Thoracic aorta (tissue), 2 donors: Measurements from ENCODE around the gene F11. TPM values are rescaled to one million over a fixed set of nuclear protein-coding genes. Genes with fewer than 3 reads are reported as not detected.

Experiments
- ATAC-seq: fragments of 150-250 bp; one replicate; pipeline ENCODE4 v1.8.0; 2017; ENCODE audit warnings: low read depth; ENCODE audit not compliant: insufficient number of reproducible peaks, low FRiP score
- DNase-seq: peaks from one replicate; pipeline ENCODE4 v3.0.0-alpha.2; 2020; ENCODE audit warnings: low spot score
- H3K27ac ChIP-seq, 2 donors: fragments of 200-600 bp; sonication (generic); 1 replicate in 1 of 2; 2 replicates in 1 of 2; pipeline ENCODE4 v1.5.1; 2016; ENCODE audit warnings: mild to moderate bottlenecking in 2 of 2, moderate library complexity in 2 of 2
- H3K27me3 ChIP-seq: fragments of 200-600 bp; sonication (generic); replicated peaks from 2 replicates; pipeline ENCODE4 v1.6.0; 2016; ENCODE audit warnings: mild to moderate bottlenecking; ENCODE audit not compliant: insufficient read depth
- H3K36me3 ChIP-seq: fragments of 200-600 bp; sonication (generic); one replicate; pipeline ENCODE4 v1.5.1; 2016
- H3K4me1 ChIP-seq, 2 donors: fragments of 200-600 bp; sonication (generic); 1 replicate in 1 of 2; 2 replicates in 1 of 2; pipeline versions ENCODE4 v1.5.1 to v1.6.0; 2016; ENCODE audit warnings: low read depth in 2 of 2, mild to moderate bottlenecking in 1 of 2; ENCODE audit not compliant: control insufficient read depth in 1 of 2
- H3K4me3 ChIP-seq: fragments of 200-600 bp; sonication (generic); 2 replicates; pipeline ENCODE4 v1.5.1; 2016; ENCODE audit warnings: mild to moderate bottlenecking
- H3K9me3 ChIP-seq: fragments of 200-600 bp; sonication (generic); 2 replicates; pipeline ENCODE4 v1.5.1; 2016
- total RNA-seq, 2 donors: library from RNA; depleted of rRNA; stranded (reverse); fragments of >200 nt; gene quantifications; one replicate each; pipeline versions ENCODE4 v1.1.0 to v1.2.3, GENCODE V29; 2016
- TF ChIP-seq, protein P1 (sequence below): fragments of 200-600 bp; sonication (generic); IDR thresholded peaks from one replicate; pipeline ENCODE4 v1.5.1; 2019; ENCODE audit warnings: antibody characterized with exemption

F11 gene
- total RNA-seq, 2 donors from 2014 or later, result not detected

DNA sequence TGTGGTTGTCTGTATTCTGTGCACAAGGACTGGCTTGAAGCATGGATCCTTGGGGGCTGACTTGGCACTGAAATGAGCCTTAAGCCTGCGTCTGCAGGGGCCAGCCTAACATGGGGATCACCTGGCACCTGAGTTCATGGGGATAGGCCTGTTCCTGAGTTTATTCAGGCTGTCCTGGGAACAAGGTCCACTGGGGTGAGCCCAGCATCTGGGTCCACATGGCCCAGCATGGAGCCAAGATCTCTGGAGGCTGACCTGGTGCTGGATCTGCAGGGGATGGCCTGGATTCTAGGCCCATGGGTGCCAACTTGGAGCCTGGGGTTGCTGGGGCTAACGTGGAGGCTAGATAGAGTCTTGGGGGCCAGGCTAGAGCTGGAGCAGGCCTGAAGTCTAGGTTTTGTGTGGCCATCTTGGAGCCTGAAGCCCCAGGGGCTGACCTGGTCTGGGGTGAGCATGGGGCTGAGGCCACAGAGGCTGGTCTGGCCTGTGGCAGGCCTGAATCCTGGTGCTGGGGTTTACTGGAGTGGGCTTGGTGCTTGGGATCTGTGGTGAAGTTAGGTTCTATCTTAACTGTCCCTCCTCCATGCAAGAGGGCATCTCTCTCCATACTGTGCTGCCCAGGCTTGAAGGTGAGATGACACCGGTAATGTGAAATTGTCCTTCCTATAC, 39.3 kb upstream of the F11 start:
- TF ChIP-seq, protein P1, sequence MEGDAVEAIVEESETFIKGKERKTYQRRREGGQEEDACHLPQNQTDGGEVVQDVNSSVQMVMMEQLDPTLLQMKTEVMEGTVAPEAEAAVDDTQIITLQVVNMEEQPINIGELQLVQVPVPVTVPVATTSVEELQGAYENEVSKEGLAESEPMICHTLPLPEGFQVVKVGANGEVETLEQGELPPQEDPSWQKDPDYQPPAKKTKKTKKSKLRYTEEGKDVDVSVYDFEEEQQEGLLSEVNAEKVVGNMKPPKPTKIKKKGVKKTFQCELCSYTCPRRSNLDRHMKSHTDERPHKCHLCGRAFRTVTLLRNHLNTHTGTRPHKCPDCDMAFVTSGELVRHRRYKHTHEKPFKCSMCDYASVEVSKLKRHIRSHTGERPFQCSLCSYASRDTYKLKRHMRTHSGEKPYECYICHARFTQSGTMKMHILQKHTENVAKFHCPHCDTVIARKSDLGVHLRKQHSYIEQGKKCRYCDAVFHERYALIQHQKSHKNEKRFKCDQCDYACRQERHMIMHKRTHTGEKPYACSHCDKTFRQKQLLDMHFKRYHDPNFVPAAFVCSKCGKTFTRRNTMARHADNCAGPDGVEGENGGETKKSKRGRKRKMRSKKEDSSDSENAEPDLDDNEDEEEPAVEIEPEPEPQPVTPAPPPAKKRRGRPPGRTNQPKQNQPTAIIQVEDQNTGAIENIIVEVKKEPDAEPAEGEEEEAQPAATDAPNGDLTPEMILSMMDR, result no peak
- Histone ChIP-seq H3K4me3 (no peak overlapping the region), H3K27me3 (no peaks in the 10 kb centered on the region), H3K36me3 (no peaks in the 10 kb centered on the region), H3K27ac (no peak overlapping the region), H3K9me3 (peaks cover 4% of the 10 kb centered on the region), H3K4me1 (peaks cover 0 to 6% of the 10 kb centered on the region in 2 donors)
- no peak for DNase-seq
- no peak for ATAC-seq

- Histone ChIP-seq H3K27me3 (no peaks in the 10 kb centered on the region), H3K27ac (no peak within 1 kb of the TSS), H3K4me1 (peaks cover 0 to 6% of the 10 kb centered on the region in 2 donors), H3K36me3 (no peaks in the 10 kb centered on the region), H3K4me3 (peak within 1 kb of the TSS; percentile 22), H3K9me3 (peaks cover 4% of the 10 kb centered on the region)
- ATAC-seq (no peak), DNase-seq (no peak)
- TF ChIP-seq, protein P1, result no peak
Observed at GRCh38 chr4:186227221-186227620, 38.8 kb upstream of the F11 start, which contains the start of gene KLKB1. KLKB1 (plus strand) TSS chr4:186227507; CDS start chr4:186228196, 689 bp downstream.

DNA sequence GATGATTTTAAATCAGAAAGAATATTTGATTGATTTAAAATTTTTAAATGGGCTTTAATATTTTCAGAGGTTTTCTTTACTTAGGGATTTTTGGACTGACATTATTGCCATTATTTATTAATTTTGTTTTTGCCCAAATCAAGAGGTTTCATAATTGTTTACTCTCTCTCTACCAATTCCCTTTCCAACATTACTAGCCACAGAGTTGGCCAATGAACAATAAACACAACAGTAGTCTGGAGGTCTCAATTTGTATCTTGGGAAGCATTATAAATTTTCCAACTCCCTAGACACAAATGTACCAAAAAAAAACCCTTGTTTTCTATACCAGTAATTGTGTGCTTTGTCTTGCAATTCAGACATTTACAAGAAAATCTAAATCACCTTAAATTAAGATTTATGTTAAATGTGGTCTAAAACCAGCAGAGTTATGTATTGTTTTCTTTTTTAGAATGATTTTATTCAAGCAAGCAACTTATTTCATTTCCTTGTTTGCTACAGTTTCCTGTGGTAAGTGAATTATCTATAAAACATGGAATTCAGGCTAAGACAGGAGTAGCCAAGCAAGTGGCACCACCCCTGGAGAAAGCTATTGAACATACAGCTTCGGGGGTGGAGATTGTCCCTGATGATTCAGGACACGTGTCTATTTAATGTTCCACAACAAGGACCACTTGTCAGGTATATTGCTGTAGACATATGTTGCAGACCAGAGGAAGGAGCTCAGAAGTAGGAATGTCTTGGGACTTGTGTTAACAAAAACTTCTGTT, 38.1 kb upstream of the F11 start:
- Histone ChIP-seq H3K36me3 (no peaks in the 10 kb centered on the region), H3K27me3 (no peaks in the 10 kb centered on the region), H3K27ac (no peak overlapping the region), H3K4me1 (peaks cover 0 to 6% of the 10 kb centered on the region in 2 donors), H3K4me3 (peak overlapping the region; percentile 22), H3K9me3 (peaks cover 4% of the 10 kb centered on the region)
- no peak for ATAC-seq
- TF ChIP-seq, protein P1, result no peak
- no peak for DNase-seq

- Histone ChIP-seq H3K27ac (no peak overlapping the region), H3K9me3 (peaks cover 4% of the 10 kb centered on the region), H3K36me3 (no peaks in the 10 kb centered on the region), H3K4me3 (peak overlapping the region; percentile 22), H3K27me3 (no peaks in the 10 kb centered on the region), H3K4me1 (peaks cover 0 to 6% of the 10 kb centered on the region in 2 donors)
- TF ChIP-seq, protein P1, result no peak
- ATAC-seq (no peak), DNase-seq (no peak)
Observed at GRCh38 chr4:186228514-186228894, 37.5 kb upstream of the F11 start.

DNA sequence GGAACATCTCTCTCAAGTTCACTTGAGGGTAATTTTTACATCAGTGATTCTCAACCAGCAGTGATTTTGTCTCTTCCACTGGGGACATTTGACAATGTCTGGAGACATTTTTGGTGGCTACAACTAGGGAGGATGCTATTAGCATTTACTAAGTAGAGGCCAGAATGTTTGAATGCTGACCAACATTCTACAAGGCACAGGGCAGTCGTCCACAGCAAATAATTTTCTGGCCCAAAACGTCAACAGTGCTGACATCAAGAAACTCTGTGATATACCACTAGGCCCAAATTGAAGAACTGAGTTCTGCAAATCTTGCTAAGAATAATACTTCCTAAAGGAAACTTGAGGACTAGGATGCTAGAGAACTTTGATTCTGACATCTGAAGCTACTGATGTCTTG, 31.6 kb upstream of the F11 start:
- Histone ChIP-seq H3K27me3 (no peaks in the 10 kb centered on the region), H3K4me3 (no peak overlapping the region), H3K9me3 (no peaks in the 10 kb centered on the region), H3K27ac (no peak overlapping the region), H3K4me1 (no peaks in the 10 kb centered on the region), H3K36me3 (no peaks in the 10 kb centered on the region)
- ATAC-seq (no peak), DNase-seq (no peak)
- TF ChIP-seq, protein P1, result no peak
